HUES64 (cell line): ENCODE measurements around the gene PLD3. TPM values are rescaled to one million over a fixed set of nuclear protein-coding genes. Genes with fewer than 3 reads are reported as not detected.

ENCODE experiments used
- H3K27ac ChIP-seq: 2 replicates; pipeline ENCODE4 v1.7.0; 2013; ENCODE audit warnings: low read depth, low read length, inconsistent platforms
- H3K27me3 ChIP-seq: 2 replicates; pipeline ENCODE4 v1.6.1; 2013; ENCODE audit warnings: mild to moderate bottlenecking, low read length; ENCODE audit not compliant: insufficient read depth
- H3K36me3 ChIP-seq: 2 replicates; pipeline ENCODE4 v1.6.1; 2013; ENCODE audit warnings: mild to moderate bottlenecking, low read length; ENCODE audit not compliant: insufficient read depth
- H3K4me1 ChIP-seq: 2 replicates; pipeline ENCODE4 v1.6.1; 2013; ENCODE audit warnings: mild to moderate bottlenecking, low read length, moderate library complexity; ENCODE audit not compliant: insufficient read depth
- H3K4me3 ChIP-seq: 2 replicates; pipeline ENCODE4 v1.5.1; 2013; ENCODE audit warnings: mild to moderate bottlenecking, low read length, moderate library complexity
- H3K9ac ChIP-seq: 2 replicates; pipeline ENCODE4 v1.6.1; 2013; ENCODE audit warnings: mild to moderate bottlenecking, low read depth, low read length
- H3K9me3 ChIP-seq: 2 replicates; pipeline ENCODE4 v1.6.1; 2013; ENCODE audit warnings: low read depth, low read length; ENCODE audit not compliant: insufficient read depth
- WGBS: fragments of 150-250, 120-280 bp; methylation state at CpG from one replicate; pipeline ENCODE4 v1.1.7; 2013; ENCODE audit warnings: missing lambda C conversion rate; 5-methylcytosine and 5-hydroxymethylcytosine counted together
- polyA plus RNA-seq, 2 experiments: library from polyadenylated mRNA; stranded (reverse); fragments of 50-300 nt; gene quantifications; one replicate each; pipeline ENCODE4 v1.2.3, GENCODE V29; 2013

The PLD3 gene
- polyA plus RNA-seq (2013, experiment 1 of 2): 150 TPM
- polyA plus RNA-seq (2013, experiment 2 of 2): 148 TPM

GRCh38 chr19:40348125-40348913 lies at the start of gene PLD3, which contains the start of gene C19orf47:
Gene PLD3, plus strand, starts transcription at chr19:40348695. Its CDS starts 17,789 bp downstream, at chr19:40366484.
Gene C19orf47, minus strand, starts transcription at chr19:40348397. Its CDS starts 6,540 bp downstream, at chr19:40341857.
- H3K27ac ChIP-seq: no peak within 1 kb of the TSS
- H3K4me1 ChIP-seq: peaks cover 7% of the 10 kb centered on the region; the same call in 1 of the 2 replicates
- no peaks in the 10 kb centered on the region for H3K36me3 ChIP-seq
- no peaks in the 10 kb centered on the region for H3K27me3 ChIP-seq
- H3K9ac ChIP-seq: peak within 1 kb of the TSS; percentile 67; the same call in 1 of the 2 replicates
- peak within 1 kb of the TSS; percentile 89 for H3K4me3 ChIP-seq
- under 1% methylated on average over 70 of the region's 77 CpGs for WGBS
- no peaks in the 10 kb centered on the region for H3K9me3 ChIP-seq

GRCh38 chr19:40300668-40301067 lies 47.8 kb upstream of the PLD3 start:
- Histone ChIP-seq H3K9ac (no peak overlapping the region), H3K9me3 (no peaks in the 10 kb centered on the region), H3K36me3 (no peaks in the 10 kb centered on the region), H3K4me3 (no peak overlapping the region), H3K27me3 (no peaks in the 10 kb centered on the region), H3K27ac (no peak overlapping the region), H3K4me1 (no peaks in the 10 kb centered on the region)
- 88% methylated on average over 3 of the region's 4 CpGs for WGBS

- Histone ChIP-seq H3K4me1 (no peaks in the 10 kb centered on the region), H3K9me3 (no peaks in the 10 kb centered on the region), H3K36me3 (no peaks in the 10 kb centered on the region), H3K4me3 (no peak overlapping the region), H3K27ac (no peak overlapping the region), H3K9ac (no peak overlapping the region), H3K27me3 (no peaks in the 10 kb centered on the region)
- 87% methylated on average over 6 of the region's 6 CpGs for WGBS
Measured at GRCh38 chr19:40302224-40303011, 46.1 kb upstream of the PLD3 start.

GRCh38 chr19:40303765-40304164 lies 44.7 kb upstream of the PLD3 start:
- no peaks in the 10 kb centered on the region for H3K36me3 ChIP-seq

GRCh38 chr19:40304306-40304705 lies 44.2 kb upstream of the PLD3 start:
- no peak overlapping the region for H3K27ac ChIP-seq
- WGBS: 61% methylated on average over 4 of the region's 4 CpGs
- no peaks in the 10 kb centered on the region for H3K27me3 ChIP-seq
- H3K4me1 ChIP-seq: no peaks in the 10 kb centered on the region
- no peaks in the 10 kb centered on the region for H3K9me3 ChIP-seq
- no peak overlapping the region for H3K9ac ChIP-seq
- H3K4me3 ChIP-seq: no peak overlapping the region
- H3K36me3 ChIP-seq: no peaks in the 10 kb centered on the region

More at GRCh38 chr19:40303765-40304164, 44.7 kb upstream of the PLD3 start:
- Histone ChIP-seq H3K9ac (no peak overlapping the region), H3K27me3 (no peaks in the 10 kb centered on the region), H3K27ac (no peak overlapping the region), H3K4me3 (no peak overlapping the region), H3K4me1 (no peaks in the 10 kb centered on the region), H3K9me3 (no peaks in the 10 kb centered on the region)
- WGBS: 94% methylated on average over 2 of the region's 2 CpGs

GRCh38 chr19:40305403-40305802 lies 43.1 kb upstream of the PLD3 start:
- WGBS: 34% methylated on average over 5 of the region's 5 CpGs
- H3K9ac ChIP-seq: no peak overlapping the region

GRCh38 chr19:40309666-40310065 lies 38.8 kb upstream of the PLD3 start:
- no peaks in the 10 kb centered on the region for H3K27me3 ChIP-seq
- no peaks in the 10 kb centered on the region for H3K9me3 ChIP-seq
- H3K4me1 ChIP-seq: no peaks in the 10 kb centered on the region
- no peak overlapping the region for H3K9ac ChIP-seq
- H3K36me3 ChIP-seq: no peaks in the 10 kb centered on the region
- WGBS: 89% methylated on average over 1 of the region's 1 CpG
- H3K27ac ChIP-seq: no peak overlapping the region
- no peak overlapping the region for H3K4me3 ChIP-seq

More at GRCh38 chr19:40305403-40305802, 43.1 kb upstream of the PLD3 start:
- H3K36me3 ChIP-seq: no peaks in the 10 kb centered on the region
- H3K4me3 ChIP-seq: no peak overlapping the region
- no peaks in the 10 kb centered on the region for H3K4me1 ChIP-seq
- no peaks in the 10 kb centered on the region for H3K9me3 ChIP-seq
- H3K27me3 ChIP-seq: no peaks in the 10 kb centered on the region
- H3K27ac ChIP-seq: no peak overlapping the region

- Histone ChIP-seq H3K27ac (no peak overlapping the region), H3K27me3 (no peaks in the 10 kb centered on the region), H3K9ac (no peak overlapping the region), H3K4me1 (no peaks in the 10 kb centered on the region), H3K4me3 (no peak overlapping the region), H3K36me3 (no peaks in the 10 kb centered on the region), H3K9me3 (no peaks in the 10 kb centered on the region)
- WGBS: 92% methylated on average over 2 of the region's 2 CpGs
Measured at GRCh38 chr19:40312533-40312932, 36.0 kb upstream of the PLD3 start.

GRCh38 chr19:40313229-40313983 lies 35.1 kb upstream of the PLD3 start:
- Histone ChIP-seq H3K4me1 (no peaks in the 10 kb centered on the region), H3K9ac (no peak overlapping the region), H3K27ac (no peak overlapping the region), H3K27me3 (no peaks in the 10 kb centered on the region), H3K36me3 (peaks cover 3% of the 10 kb centered on the region; the same call in 1 of the 2 replicates), H3K9me3 (no peaks in the 10 kb centered on the region), H3K4me3 (no peak overlapping the region)
- WGBS: 94% methylated on average over 9 of the region's 9 CpGs

GRCh38 chr19:40314656-40315055 lies 33.8 kb upstream of the PLD3 start:
- Histone ChIP-seq H3K4me1 (no peaks in the 10 kb centered on the region), H3K9me3 (no peaks in the 10 kb centered on the region), H3K9ac (no peak overlapping the region), H3K27me3 (no peaks in the 10 kb centered on the region), H3K36me3 (peaks cover 3% of the 10 kb centered on the region; the same call in 1 of the 2 replicates), H3K27ac (no peak overlapping the region), H3K4me3 (no peak overlapping the region)
- 90% methylated on average over 2 of the region's 2 CpGs for WGBS
